Nephron progenitor cell (in vitro differentiated cells): ENCODE results near the gene HAPLN2.

Experiments
- DNase-seq: peaks from one replicate; pipeline ENCODE4 v3.0.0; 2021
- H3K27ac Mint-ChIP-seq: 2 replicates; pipeline ENCODE4 v1.8.0; 2021; ENCODE audit warnings: mild to moderate bottlenecking, moderate library complexity, mixed read lengths
- H3K27me3 Mint-ChIP-seq: 2 replicates; pipeline ENCODE4 v1.8.0; 2021; ENCODE audit warnings: mild to moderate bottlenecking, low read depth, mixed read lengths; ENCODE audit not compliant: poor library complexity
- H3K36me3 Mint-ChIP-seq: 2 replicates; pipeline ENCODE4 v1.8.0; 2021; ENCODE audit warnings: low read depth, mixed read lengths
- H3K4me1 Mint-ChIP-seq: 2 replicates; pipeline ENCODE4 v1.8.0; 2021; ENCODE audit warnings: mixed read lengths
- H3K4me3 Mint-ChIP-seq: 2 replicates; pipeline ENCODE4 v1.8.0; 2021; ENCODE audit warnings: mild to moderate bottlenecking, moderate library complexity, mixed read lengths
- H3K9me3 Mint-ChIP-seq: 2 replicates; pipeline ENCODE4 v1.8.0; 2021; ENCODE audit warnings: mild to moderate bottlenecking, moderate library complexity, mixed read lengths
- CTCF ChIP-seq: fragments of 200-600 bp; sonication (generic); IDR thresholded peaks from 2 replicates; pipeline ENCODE4 v1.5.0; 2021; ENCODE audit warnings: antibody characterized with exemption

The HAPLN2 gene

GRCh38 chr1:156639601-156640101 lies 20.4 kb downstream of the HAPLN2 start:
- no peak for TF ChIP-seq CTCF
- peak overlapping the region; percentile 28 for H3K27ac Mint-ChIP-seq
- H3K4me3 Mint-ChIP-seq: peak overlapping the region; percentile 44
- H3K36me3 Mint-ChIP-seq: no peaks in the 10 kb centered on the region
- no peaks in the 10 kb centered on the region for H3K9me3 Mint-ChIP-seq
- no peak for DNase-seq
- peaks cover 42% of the 10 kb centered on the region for H3K4me1 Mint-ChIP-seq
- H3K27me3 Mint-ChIP-seq: peaks cover 92% of the 10 kb centered on the region

- TF ChIP-seq CTCF: no peak
- Mint-ChIP-seq H3K27ac (no peak overlapping the region), H3K36me3 (no peaks in the 10 kb centered on the region), H3K4me3 (peak overlapping the region; percentile 77), H3K27me3 (peaks cover 92% of the 10 kb centered on the region), H3K4me1 (peaks cover 42% of the 10 kb centered on the region), H3K9me3 (no peaks in the 10 kb centered on the region)
- no peak for DNase-seq
Measured at GRCh38 chr1:156640842-156641706, 21.9 kb downstream of the HAPLN2 start.

GRCh38 chr1:156641761-156642264 lies 22.6 kb downstream of the HAPLN2 start, which contains the start of gene BCAN:
TSS of gene BCAN (plus strand) at chr1:156642117. CDS start at chr1:156646055, 3,938 bp downstream.
- Mint-ChIP-seq H3K27me3 (peaks cover 91% of the 10 kb centered on the region), H3K9me3 (no peaks in the 10 kb centered on the region), H3K36me3 (no peaks in the 10 kb centered on the region), H3K4me3 (peak within 1 kb of the TSS; percentile 81), H3K27ac (no peak within 1 kb of the TSS), H3K4me1 (peaks cover 42% of the 10 kb centered on the region)
- DNase-seq: peak; percentile 72
- TF ChIP-seq CTCF: no peak

- H3K9me3 Mint-ChIP-seq: no peaks in the 10 kb centered on the region
- H3K27ac Mint-ChIP-seq: no peak overlapping the region
- peak; percentile 61 for DNase-seq
- H3K36me3 Mint-ChIP-seq: no peaks in the 10 kb centered on the region
- H3K4me1 Mint-ChIP-seq: peaks cover 42% of the 10 kb centered on the region
- no peak for TF ChIP-seq CTCF
- H3K4me3 Mint-ChIP-seq: peak overlapping the region; percentile 81
- H3K27me3 Mint-ChIP-seq: peaks cover 93% of the 10 kb centered on the region
Measured at GRCh38 chr1:156642265-156643048, 23.2 kb downstream of the HAPLN2 start.

- H3K4me3 Mint-ChIP-seq: peak overlapping the region; percentile 81
- no peaks in the 10 kb centered on the region for H3K36me3 Mint-ChIP-seq
- peaks cover 95% of the 10 kb centered on the region for H3K27me3 Mint-ChIP-seq
- no peak for TF ChIP-seq CTCF
- H3K4me1 Mint-ChIP-seq: peaks cover 40% of the 10 kb centered on the region
- H3K27ac Mint-ChIP-seq: no peak overlapping the region
- no peaks in the 10 kb centered on the region for H3K9me3 Mint-ChIP-seq
- DNase-seq: no peak
Measured at GRCh38 chr1:156643049-156643777, 24.0 kb downstream of the HAPLN2 start.
